Astrocyte of the cerebellum (primary cell): ENCODE data around the gene RELT.

ENCODE experiments used
- DNase-seq: peaks from one replicate; pipeline ENCODE4 v3.0.0-alpha.2; 2011; ENCODE audit warnings: low read depth
- H3K4me3 ChIP-seq: 2 replicates; pipeline ENCODE4 v1.5.1; 2011; ENCODE audit warnings: mild to moderate bottlenecking, low read depth, low read length, moderate library complexity
- in situ Hi-C: cut with HindIII; loops from 2 replicates; pipeline ENCODE4 v1.10.0; 2017; ENCODE audit warnings: low sequenced_read_pairs
- TF ChIP-seq, protein P1 (sequence below): IDR thresholded peaks from 2 replicates; pipeline ENCODE4 v1.5.1; 2012; ENCODE audit warnings: low read length, low read depth, moderate library complexity, mild to moderate bottlenecking; ENCODE audit errors: missing control alignments

RELT gene

GRCh38 chr11:73423506-73423905 lies 47.3 kb downstream of the RELT start:
- H3K4me3 ChIP-seq: no peak overlapping the region
- TF ChIP-seq, protein P1, sequence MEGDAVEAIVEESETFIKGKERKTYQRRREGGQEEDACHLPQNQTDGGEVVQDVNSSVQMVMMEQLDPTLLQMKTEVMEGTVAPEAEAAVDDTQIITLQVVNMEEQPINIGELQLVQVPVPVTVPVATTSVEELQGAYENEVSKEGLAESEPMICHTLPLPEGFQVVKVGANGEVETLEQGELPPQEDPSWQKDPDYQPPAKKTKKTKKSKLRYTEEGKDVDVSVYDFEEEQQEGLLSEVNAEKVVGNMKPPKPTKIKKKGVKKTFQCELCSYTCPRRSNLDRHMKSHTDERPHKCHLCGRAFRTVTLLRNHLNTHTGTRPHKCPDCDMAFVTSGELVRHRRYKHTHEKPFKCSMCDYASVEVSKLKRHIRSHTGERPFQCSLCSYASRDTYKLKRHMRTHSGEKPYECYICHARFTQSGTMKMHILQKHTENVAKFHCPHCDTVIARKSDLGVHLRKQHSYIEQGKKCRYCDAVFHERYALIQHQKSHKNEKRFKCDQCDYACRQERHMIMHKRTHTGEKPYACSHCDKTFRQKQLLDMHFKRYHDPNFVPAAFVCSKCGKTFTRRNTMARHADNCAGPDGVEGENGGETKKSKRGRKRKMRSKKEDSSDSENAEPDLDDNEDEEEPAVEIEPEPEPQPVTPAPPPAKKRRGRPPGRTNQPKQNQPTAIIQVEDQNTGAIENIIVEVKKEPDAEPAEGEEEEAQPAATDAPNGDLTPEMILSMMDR: no peak
- no peak for DNase-seq
- in situ Hi-C loops: loop anchor here (10.0 kb wide), 1 partner anchor 91 kb away; no protein-coding TSS in a partner anchor

DNA sequence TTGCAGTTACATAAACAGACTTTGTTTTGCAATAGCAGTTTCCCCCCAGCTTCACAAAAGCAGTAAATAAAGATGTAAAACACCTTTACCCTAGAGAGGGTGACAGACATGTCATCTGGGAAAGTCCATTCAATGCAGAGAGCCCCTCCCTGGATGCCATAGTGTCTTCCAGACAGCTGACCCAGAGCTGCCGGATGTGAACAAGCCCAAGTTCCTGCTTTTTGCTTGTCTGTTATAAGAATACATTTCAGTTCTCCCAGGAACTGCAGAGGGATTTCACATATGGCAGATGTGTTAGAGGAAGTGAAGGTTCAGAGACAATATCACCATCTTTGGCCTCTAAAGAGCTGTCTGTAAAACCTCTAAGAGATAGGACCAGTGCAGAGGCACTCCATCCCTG lies 48.9 kb downstream of the RELT start:
- no peak for DNase-seq
- in situ Hi-C loops: loop anchor here (10.0 kb wide), 1 partner anchor 90 kb away; no protein-coding TSS in a partner anchor
- no peak overlapping the region for H3K4me3 ChIP-seq
- TF ChIP-seq, protein P1: no peak

DNA sequence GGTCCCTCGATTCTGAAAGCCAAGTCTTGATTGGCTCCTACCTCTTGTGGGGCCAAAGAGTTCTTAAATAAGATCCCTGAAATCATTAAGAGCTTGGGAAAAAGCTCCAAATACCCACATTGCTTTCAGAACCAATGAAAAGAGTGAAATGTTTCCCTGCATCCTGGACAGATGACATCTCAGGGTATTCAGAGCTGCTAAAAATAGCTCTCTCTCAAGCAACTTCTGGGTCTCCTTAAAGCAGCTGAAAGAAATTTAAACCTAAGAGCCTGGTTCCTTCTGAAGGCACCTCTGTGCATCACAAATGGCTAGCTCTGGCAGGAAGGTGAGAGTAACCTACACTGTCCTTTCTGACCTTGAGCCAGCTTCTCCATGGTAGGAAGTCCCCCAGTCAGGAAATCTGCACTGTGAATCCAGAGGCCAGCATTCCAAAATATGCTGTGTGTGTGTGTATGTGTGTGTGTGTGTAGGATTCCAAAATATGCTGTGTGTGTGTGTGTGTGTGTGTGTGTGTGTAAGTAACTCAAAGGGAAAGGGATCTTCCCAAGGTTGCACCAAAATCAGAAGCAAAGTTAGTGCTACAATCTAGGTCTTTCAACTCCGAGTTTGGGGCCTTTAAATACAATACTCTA lies 50.1 kb downstream of the RELT start:
- TF ChIP-seq, protein P1: no peak
- in situ Hi-C loops: loop anchor here (10.0 kb wide), 1 partner anchor 88 kb away; no protein-coding TSS in a partner anchor
- DNase-seq: no peak
- no peak overlapping the region for H3K4me3 ChIP-seq

DNA sequence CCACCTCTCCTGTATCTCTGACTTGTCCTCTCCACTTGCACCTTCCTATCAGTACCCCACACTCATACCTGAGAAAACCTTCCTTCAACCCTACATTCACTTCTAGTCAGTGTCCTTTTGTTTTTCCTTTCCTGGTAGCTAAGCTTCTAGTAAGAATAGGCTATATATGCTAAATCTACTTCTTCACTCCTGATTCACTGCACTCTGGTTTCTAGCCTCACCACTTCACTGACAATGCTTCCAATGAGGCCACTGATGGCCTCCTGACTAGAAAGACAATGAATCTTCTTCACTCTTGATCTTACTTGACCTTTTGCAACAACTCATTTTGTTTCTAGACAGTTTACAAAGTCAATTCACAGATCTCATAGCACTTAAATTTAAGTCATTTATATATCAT lies 52.0 kb downstream of the RELT start:
- TF ChIP-seq, protein P1: no peak
- in situ Hi-C loops: loop anchor here (10.0 kb wide), 1 partner anchor 87 kb away; no protein-coding TSS in a partner anchor

GRCh38 chr11:73428699-73429098 lies 52.5 kb downstream of the RELT start:
- in situ Hi-C loops: loop anchor here (10.0 kb wide), 1 partner anchor 86 kb away; no protein-coding TSS in a partner anchor
- H3K4me3 ChIP-seq: no peak overlapping the region
- TF ChIP-seq, protein P1: no peak
- no peak for DNase-seq

More for the DNA sequence above, 52.0 kb downstream of the RELT start:
- no peak overlapping the region for H3K4me3 ChIP-seq
- DNase-seq: no peak

- DNase-seq: peak; percentile 33
- in situ Hi-C loops: loop anchor here (10.0 kb wide), 1 partner anchor 86 kb away; no protein-coding TSS in a partner anchor
Observed at GRCh38 chr11:73429121-73429750, 53.0 kb downstream of the RELT start.

More at GRCh38 chr11:73429121-73429750, 53.0 kb downstream of the RELT start:
- TF ChIP-seq, protein P1: no peak
- H3K4me3 ChIP-seq: no peak overlapping the region
